GM12873 (cell line): ENCODE measurements around the gene ADAMTS17.

Experiments
- TF ChIP-seq, protein P1 (sequence below): IDR thresholded peaks from 2 replicates; pipeline ENCODE4 v1.5.1; 2012; ENCODE audit warnings: low read depth, mild to moderate bottlenecking, moderate library complexity, low read length, control low read depth; ENCODE audit not compliant: insufficient read depth; ENCODE audit errors: missing control alignments

The ADAMTS17 gene

DNA sequence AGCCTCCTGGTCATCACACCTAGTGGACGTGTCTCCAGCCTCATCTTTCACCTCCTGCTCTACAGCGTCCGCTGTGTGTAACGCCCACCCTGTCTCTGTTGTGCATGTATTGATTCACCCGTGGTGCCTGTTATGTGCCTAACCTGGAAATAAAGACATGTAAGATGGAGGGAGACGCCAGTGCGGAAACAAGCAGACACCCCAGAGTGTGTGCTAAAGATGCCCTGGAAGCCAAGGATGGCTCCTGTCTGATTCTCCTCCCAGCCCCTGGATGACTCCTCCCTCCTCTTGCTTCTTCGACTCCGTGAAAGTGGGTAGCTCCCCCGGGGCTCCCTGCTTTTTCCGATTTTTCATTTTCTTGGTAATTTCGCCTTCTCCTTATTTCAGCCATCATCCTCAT lies 241.8 kb downstream of the ADAMTS17 start:
- TF ChIP-seq, protein P1, sequence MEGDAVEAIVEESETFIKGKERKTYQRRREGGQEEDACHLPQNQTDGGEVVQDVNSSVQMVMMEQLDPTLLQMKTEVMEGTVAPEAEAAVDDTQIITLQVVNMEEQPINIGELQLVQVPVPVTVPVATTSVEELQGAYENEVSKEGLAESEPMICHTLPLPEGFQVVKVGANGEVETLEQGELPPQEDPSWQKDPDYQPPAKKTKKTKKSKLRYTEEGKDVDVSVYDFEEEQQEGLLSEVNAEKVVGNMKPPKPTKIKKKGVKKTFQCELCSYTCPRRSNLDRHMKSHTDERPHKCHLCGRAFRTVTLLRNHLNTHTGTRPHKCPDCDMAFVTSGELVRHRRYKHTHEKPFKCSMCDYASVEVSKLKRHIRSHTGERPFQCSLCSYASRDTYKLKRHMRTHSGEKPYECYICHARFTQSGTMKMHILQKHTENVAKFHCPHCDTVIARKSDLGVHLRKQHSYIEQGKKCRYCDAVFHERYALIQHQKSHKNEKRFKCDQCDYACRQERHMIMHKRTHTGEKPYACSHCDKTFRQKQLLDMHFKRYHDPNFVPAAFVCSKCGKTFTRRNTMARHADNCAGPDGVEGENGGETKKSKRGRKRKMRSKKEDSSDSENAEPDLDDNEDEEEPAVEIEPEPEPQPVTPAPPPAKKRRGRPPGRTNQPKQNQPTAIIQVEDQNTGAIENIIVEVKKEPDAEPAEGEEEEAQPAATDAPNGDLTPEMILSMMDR, result no peak

DNA sequence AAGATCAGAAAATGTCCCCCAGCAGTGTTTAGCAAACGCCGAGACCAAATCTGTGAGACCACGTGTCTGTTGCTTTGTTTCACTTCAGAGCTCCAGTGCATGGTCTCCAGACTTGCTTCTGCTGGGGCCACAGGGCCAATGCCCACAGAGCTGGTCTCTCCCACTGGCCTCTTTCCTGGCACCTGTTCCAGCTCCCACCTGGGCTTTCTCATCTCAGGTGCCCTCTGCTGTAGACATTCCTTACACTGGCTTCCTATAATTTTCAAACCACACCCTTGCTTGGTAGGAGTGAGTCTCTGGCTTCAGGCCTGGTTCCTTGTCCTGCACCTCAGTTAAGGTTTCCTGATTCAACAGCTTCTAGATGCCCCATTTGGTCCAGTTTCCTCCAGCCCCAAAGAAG lies 243.1 kb downstream of the ADAMTS17 start:
- TF ChIP-seq, protein P1, result no peak

DNA sequence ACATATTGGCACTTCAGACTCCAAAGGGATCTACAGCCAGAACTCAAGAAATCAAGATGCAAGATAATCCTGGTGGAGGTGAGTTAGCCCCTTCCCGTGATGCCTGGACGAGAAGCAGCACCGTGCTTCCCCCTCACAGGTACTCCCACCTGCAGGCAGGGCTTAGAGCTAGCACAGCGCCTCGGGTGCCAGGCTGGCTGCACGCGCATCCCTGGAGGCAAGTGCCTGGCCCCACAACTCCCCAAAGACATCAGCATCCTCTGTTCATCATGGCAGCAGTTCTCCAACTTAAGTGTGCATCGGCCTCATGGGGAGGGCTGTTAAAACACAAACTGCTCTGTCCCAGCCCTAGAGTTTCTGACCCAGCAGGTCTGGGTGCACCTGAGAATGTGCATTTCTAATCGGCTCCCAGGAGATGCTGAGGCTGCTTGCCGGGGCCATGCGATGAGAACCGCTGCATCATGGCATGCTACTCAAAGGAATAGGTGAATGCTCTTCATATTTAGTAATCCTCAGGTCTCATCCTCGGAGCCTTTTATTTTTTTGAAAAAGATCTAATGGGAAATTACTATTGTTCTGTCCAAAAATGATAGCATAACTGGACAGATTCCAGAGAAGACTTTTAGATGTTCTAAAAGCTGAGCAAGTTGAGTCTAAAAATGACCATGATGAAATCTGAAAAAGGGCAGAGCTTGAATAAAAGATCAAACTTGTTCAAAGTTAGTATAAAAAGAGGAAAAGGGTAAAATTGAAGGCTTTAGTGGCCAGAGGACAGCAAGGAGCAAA lies 244.2 kb downstream of the ADAMTS17 start:
- TF ChIP-seq, protein P1, result no peak

DNA sequence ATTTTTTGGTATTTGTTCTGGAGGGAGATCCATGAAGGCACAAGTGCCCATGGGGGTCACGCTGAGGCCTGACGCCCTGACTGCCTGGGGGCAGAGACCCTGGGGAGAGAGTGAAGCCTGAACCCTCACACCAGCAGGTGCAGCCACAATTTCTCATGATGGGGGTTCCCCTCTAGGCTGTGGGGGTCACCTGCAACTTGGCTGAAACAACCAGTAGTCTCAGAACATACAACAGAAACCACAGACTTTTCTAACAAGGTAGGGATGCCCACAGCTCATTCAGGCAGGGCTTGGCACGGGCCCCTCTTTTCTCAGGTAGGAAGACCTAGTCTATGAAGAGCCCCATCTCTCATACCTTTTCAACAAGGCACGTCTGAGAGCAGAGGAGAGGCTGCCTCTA lies 245.1 kb downstream of the ADAMTS17 start:
- TF ChIP-seq, protein P1, result no peak

DNA sequence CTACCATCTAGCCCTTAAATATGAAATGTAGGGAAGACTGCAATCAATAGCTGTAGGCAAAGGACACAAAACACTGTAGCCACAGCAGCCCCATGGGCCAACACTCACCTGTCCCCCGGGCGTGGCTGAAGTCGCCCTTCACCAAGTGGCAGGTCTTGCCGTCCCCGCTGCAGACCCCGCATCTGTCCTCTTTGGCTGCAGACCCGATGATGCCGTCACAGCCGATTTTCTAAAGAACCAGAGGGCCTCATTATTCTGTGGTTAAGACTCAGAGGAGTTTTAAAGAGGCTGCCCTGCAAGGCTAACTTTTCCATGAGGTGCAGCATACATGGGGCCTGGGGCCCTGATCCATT lies 245.6 kb downstream of the ADAMTS17 start:
- TF ChIP-seq, protein P1, result no peak

DNA sequence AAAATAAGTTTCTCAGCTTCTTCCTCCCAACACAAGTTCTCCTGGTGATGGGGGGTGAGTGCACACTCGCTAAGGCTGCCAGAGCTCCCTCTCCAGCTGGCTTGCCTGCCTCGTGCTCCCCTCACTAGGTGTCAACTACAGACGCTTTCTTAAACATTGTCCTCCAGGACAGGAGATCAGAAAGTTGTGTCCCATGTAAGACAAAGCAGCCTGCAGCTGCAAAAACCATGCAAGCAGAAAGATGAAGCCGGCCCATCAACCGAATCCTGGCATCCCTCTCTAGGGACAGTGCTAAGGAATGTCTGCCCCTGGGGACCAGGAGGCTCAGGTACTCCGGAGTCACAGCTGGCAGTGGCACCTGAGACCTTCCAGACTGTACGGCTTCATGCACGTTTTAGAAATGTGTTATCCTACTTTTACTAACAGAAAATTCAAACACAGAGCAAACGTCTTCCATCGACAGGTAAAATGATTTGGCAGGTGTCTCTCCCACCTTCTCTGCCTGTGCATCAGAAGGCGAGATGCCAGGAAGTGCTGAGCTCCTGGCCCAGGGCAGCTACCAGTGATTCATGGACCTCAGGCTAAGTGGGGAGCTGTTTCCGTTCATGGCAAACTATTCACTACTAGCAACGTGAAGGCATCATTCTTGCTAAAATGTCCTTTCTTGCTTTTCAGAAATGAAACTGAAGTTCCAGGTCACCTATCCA lies 246.1 kb downstream of the ADAMTS17 start:
- TF ChIP-seq, protein P1, result no peak

DNA sequence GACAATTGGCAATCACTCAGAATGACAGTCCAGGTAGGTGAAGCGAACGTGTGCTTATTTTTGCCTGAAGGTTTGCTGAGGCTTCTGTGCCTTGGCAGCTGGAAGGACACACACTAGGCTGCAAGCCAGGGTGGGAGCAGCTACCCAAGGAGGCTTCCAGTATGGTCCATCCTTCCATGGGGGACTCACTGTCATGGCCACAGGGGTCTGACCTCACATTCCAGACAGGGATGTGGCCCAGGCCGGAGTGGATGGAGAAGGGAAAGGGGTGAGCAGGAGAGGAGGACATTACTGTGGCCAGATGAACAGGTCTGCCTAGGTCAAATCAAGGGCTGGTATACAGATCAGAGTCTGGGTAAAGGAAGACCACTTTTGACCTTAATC lies 247.7 kb downstream of the ADAMTS17 start:
- TF ChIP-seq, protein P1, result no peak
